NCI-H2196 (cell line): Measurements from ENCODE around the gene FAM228A.
"Not testable (repeated sequence)": the region's sequence is repeated elsewhere in the genome, so short reads cannot be mapped to it uniquely, and the experiment has no call there.

Source experiments
- DNase-seq: peaks from one replicate; lab custom pipeline; 2025; ENCODE audit not compliant: unreplicated experiment; lab: John Stamatoyannopoulos, UW

The FAM228A gene

GRCh38 chr2:24174851-24175277 is at the start of gene FAM228A:
FAM228A (plus strand) TSS chr2:24175053; CDS start chr2:24175481, 428 bp downstream.
- DNase-seq: no peak

- no peak for DNase-seq
Measured at GRCh38 chr2:24125956-24126355, 48.9 kb upstream of the FAM228A start.

DNA sequence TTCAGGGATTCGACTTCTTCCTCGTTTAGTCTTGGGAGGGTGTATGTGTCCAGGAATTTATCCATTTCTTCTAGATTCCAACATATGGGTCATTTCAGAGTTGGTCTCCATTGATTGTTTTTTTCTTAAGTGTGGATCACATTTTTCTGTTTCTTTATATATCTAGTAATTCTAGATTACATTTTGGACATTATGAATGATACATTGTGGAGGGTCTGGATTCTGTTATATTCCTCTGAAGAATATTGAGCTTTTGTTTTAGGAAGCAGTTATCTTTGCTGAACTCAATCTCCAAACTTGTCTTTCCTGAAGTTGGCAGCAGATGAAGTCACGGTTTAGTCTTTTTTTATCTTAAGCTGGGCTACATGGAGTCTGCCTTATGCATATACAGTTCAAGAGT is 42.3 kb upstream of the FAM228A start:
- DNase-seq: no peak

- DNase-seq: not testable (repeated sequence)
Measured at GRCh38 chr2:24140305-24140704, 34.5 kb upstream of the FAM228A start.

- DNase-seq: no peak
Measured at GRCh38 chr2:24147364-24147763, 27.5 kb upstream of the FAM228A start.

- no peak for DNase-seq
Measured at GRCh38 chr2:24152413-24153197, 22.2 kb upstream of the FAM228A start.

- no peak for DNase-seq
Measured at GRCh38 chr2:24153478-24153877, 21.4 kb upstream of the FAM228A start.

GRCh38 chr2:24158131-24158530 is 16.7 kb upstream of the FAM228A start:
- DNase-seq: no peak

- no peak for DNase-seq
Measured at GRCh38 chr2:24159708-24160107, 15.1 kb upstream of the FAM228A start.

- no peak for DNase-seq
Measured at GRCh38 chr2:24160761-24161160, 14.1 kb upstream of the FAM228A start.

- DNase-seq: no peak
Measured at GRCh38 chr2:24162494-24162893, 12.4 kb upstream of the FAM228A start.

- DNase-seq: no peak
Measured at GRCh38 chr2:24163186-24163585, 11.7 kb upstream of the FAM228A start.

DNA sequence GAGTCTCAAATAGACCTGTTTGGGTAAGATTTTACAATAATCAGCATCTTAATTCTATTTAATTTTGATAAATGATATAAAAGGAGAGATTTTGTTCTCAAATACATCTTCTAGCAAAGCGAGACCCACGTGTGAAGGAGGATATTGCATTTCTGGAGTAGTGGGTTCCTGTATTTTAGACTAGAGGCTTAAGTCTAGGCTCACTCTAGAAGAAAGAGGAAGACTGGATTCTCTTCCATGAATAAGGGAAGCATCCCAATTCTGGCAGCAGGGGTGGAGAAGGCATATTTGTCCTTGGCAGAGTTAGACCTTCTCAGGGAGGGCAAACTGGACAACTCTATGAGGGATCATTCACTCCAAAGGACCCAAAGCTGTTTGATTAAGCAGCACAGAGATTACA is 11.3 kb upstream of the FAM228A start:
- no peak for DNase-seq

DNA sequence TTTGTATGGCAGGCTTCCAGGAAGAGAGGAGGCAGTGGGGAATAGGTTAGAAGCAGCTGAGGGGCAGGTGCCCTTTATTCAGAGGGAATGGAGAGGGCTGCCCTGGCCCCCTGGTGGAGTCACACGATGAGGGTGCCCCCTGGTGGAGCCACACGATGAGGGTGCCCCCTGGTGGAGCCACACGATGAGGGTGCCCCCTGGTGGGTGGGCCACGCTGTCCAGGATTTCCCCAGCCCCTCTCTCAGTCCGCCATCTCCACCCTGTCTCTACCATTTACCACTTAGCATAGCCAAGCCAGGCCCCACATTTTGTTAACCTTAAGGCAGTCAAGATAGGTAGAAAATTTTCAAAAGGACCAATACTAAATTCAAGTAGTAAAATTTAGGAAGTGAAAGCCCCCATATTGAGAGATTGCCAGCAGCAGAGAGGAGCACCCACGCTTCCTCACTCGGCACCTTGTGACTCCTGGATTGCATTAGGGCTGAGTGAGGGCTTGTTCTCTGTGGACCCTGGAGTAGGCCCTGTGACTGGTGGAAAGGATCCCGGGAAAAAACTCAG is 10.4 kb upstream of the FAM228A start:
- DNase-seq: no peak

DNA sequence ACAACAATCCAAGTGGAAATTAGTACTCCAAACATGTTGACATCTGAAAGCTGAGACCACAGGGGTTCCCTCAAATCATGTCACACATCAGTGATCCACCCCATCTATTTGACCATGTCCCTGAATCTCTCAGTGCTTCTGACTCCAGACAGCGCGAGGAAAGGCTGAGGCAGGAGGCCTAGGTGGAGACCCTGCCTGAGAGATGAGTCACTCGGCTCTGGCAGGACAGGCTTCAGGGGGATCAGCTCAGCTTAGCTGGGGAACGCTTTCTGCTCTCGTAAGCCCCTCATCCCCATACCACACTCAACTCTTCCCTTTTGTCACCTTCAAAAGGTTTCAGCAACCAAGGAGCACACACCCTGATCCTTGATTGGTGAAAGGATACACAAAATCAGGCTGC is 5.8 kb upstream of the FAM228A start:
- DNase-seq: no peak

GRCh38 chr2:24175631-24176187 is 856 bp downstream of the FAM228A start:
- no peak for DNase-seq

DNA sequence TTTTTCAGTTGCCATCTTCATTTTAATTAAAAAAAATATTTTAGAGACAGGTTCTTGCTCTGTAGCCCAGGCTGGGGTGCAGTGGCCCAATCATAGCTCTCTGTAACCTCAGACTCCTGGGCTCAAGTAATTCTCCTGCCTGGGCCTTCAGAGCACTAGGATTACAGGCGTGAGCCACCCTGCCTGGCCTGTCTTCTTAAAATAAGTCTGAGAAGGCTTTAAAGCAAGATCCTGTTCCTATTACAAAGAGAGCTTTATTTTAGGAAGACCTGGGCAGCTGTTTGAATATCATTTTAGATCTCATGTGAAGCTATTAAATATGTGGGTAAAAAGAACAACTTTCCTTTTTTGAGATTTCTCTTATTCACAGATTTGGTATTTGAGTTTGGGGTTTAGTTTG is 1.5 kb downstream of the FAM228A start:
- DNase-seq: no peak

DNA sequence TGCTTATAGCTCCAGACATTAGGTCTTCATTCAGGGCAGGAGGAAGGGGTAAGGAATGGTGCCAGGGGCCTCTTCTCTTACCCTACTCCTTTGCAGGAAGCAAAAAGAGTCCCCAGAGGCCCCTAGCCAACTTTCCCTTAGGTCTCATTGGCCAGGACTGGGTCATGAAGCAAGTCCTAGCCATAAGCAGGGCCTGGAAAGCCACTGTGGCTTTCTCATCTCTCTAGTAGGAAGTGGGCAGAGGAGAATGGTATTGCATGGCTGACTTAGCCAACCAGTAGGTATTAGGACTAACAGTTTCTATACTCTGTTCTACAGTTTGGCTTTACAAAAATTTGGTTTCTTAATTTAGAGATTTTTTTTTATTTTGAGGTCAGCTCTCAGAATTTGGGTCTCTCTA is 4.8 kb downstream of the FAM228A start:
- DNase-seq: no peak

DNA sequence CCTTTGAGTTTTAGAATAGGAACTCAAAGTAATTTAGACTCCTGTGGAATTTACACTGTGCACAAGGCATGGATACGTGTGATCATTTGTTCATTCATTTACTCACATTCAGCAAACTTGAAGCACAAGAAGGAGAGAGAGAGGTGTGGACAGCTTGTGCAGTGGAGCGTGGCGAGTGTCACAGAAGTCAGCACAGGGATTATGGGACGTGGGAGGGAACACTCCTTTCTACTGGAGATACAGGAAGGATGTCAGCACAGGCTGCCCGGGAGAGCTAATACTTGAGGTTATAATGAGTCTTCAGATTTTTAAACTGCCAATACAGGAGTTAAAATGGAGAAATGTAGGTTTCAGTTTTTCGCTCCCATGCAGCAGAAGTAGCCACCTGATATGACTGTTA is 7.0 kb downstream of the FAM228A start:
- DNase-seq: no peak

GRCh38 chr2:24182507-24182906 is 7.7 kb downstream of the FAM228A start:
- peak; percentile 29 for DNase-seq

DNA sequence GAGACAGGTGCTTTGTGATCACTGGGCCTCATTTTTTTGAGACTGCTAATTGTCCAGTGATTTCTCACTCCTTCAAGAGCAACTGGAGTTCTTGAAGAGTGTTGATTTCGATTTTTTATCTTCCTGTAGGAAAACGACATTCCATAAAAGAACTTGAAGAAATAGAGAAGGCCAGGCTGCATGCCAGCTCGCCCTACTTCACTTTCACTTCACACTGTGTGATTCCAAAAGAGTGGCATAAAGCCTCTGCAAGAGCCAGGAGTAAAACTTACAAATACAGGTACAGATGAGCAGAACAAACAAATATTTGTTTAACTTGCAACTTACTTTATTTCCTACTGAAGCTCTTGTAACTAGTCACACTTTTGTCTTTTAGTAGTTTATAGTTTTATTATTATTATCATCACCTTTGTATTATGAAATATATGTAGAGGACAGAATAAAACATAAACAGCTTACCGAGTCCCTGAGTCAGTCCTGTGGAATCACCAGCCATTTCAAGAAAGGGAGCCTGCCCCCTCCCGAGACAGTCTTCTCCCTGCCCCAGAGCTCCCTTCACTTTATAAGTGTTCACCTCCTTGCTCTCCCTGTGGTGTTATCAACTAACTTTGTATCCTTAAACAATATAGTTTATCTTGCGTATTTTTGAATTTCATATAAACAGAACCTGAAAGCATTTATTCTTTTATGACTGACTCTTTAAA is 8.7 kb downstream of the FAM228A start:
- DNase-seq: no peak

DNA sequence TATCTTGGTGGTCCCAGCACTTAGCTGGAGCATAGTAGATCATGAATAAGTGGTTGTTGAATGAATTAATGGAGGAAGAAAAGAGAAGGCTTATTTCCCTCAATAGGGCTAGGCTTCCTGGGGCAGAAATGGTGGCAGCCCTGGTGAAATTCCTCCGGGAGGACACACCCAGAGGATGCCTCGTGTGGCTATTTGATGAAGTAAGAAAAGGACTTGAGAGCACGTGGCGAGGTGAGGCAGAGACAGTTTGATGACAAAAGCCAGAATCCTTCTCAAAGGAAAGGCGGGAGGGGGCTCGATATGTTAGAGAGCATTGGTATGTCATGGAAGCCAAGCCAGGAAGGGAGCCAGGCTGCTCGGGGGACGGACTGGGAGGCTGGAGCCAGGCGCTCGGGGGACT is 14.7 kb downstream of the FAM228A start:
- no peak for DNase-seq
